Kidney (tissue), 14 donors: ENCODE measurements around the gene SCAF4. TPM values are rescaled to one million over a fixed set of nuclear protein-coding genes. Genes with fewer than 3 reads are reported as not detected.

Experiments used
- DNase-seq, 5 donors: peaks; one replicate each; pipeline ENCODE4 v3.0.0-alpha.2; 2013 to 2020
- FAIRE-seq: peaks from 2 replicates; lab custom pipeline; 2012; peaks lifted over from hg19 to GRCh38; lab: Jason Lieb, UNC
- H3K27ac ChIP-seq, 2 donors: one replicate each; pipeline ENCODE4 v1.7.0; 2013; ENCODE audit warnings: low read depth in 2 of 2, low read length in 2 of 2, inconsistent platforms in 1 of 2
- H3K27me3 ChIP-seq: one replicate; pipeline ENCODE4 v1.7.1; 2013; ENCODE audit warnings: low read length, inconsistent platforms; ENCODE audit not compliant: control insufficient read depth, insufficient read depth
- H3K36me3 ChIP-seq, 3 donors: one replicate each; pipeline versions ENCODE4 v1.7.0 to v1.7.1; 2013; ENCODE audit warnings: low read length in 3 of 3, control low read depth in 1 of 3, inconsistent platforms in 1 of 3; ENCODE audit not compliant: insufficient read depth in 3 of 3, control insufficient read depth in 2 of 3
- H3K4me1 ChIP-seq, 3 donors: one replicate each; pipeline versions ENCODE4 v1.7.0 to v1.7.1; 2013; ENCODE audit warnings: low read length in 3 of 3, inconsistent platforms in 1 of 3, low read depth in 1 of 3; ENCODE audit not compliant: control insufficient read depth in 2 of 3, insufficient read depth in 2 of 3
- H3K4me3 ChIP-seq, 3 donors: one replicate each; pipeline versions ENCODE4 v1.7.0 to v1.8.1; 2013; ENCODE audit warnings: low read length in 3 of 3, control low read depth in 1 of 3, inconsistent platforms in 1 of 3
- H3K9ac ChIP-seq, 3 donors: one replicate each; pipeline versions ENCODE4 v1.7.0 to v1.7.1; 2013; ENCODE audit warnings: low read length in 3 of 3, control low read depth in 1 of 3, inconsistent platforms in 1 of 3
- H3K9me3 ChIP-seq, 3 donors: one replicate each; pipeline versions ENCODE4 v1.7.0 to v1.7.1; 2013; ENCODE audit warnings: low read length in 3 of 3, control low read depth in 1 of 3, inconsistent platforms in 1 of 3; ENCODE audit not compliant: control insufficient read depth in 2 of 3, insufficient read depth in 1 of 3
- CTCF ChIP-seq: IDR thresholded peaks from 3 replicates; pipeline ENCODE4 v1.5.1; 2012; ENCODE audit warnings: mild to moderate bottlenecking, moderate library complexity, borderline replicate concordance; ENCODE audit not compliant: insufficient read depth; ENCODE audit errors: extremely low read depth
- intact Hi-C: fragments of 100-400 bp; cut with DNase I; formaldehyde crosslinking; loops from one replicate; pipeline ENCODE4 v1.11.1; 2022
- polyA plus RNA-seq: library from polyadenylated mRNA; stranded (reverse); fragments of 350-450 nt; fragmentation: Illumina TruSeq; extraction: RNeasy Lipid Tissue Mini Kit (QIAGEN cat#74804); gene quantifications from one replicate; pipeline ENCODE4 v1.2.3, GENCODE V29; 2014; ENCODE audit warnings: low read depth, low replicate concordance; ENCODE audit not compliant: insufficient read depth
- total RNA-seq: library from RNA; stranded (reverse); fragmentation: NEBNext Ultra II Directional; extraction: Animal tissue kit (Norgen Biotek cat#: 25700); gene quantifications from one replicate; pipeline ENCODE4 v1.2.1, GENCODE V29; 2021
- donor health status: control.
- donor health status: control.
- donor health status: control.
- donor health status: control.
- donor health status: control.
- donor health status: DM: yes; HTN: yes; CAD: no.
- donor health status: Normal renal cell carcinoma (clear cell type).

The SCAF4 gene
- total and polyA plus RNA-seq, 2 donors from 2014 or later, result 7.4 to 30.6 TPM

GRCh38 chr21:31682620-31683019, 49.3 kb downstream of the SCAF4 start:
- TF ChIP-seq CTCF, result no peak
- no peaks in the 10 kb centered on the region for H3K9me3 ChIP-seq
- FAIRE-seq, result no peak
- H3K4me1 ChIP-seq, result peaks cover 0 to 2% (median 0%) of the 10 kb centered on the region in 3 donors
- H3K9ac ChIP-seq, result no peak overlapping the region
- H3K27ac ChIP-seq, result no peak overlapping the region
- DNase-seq, result no peak
- H3K4me3 ChIP-seq, result no peak overlapping the region
- intact Hi-C loops, result no loop called here
- no peaks in the 10 kb centered on the region for H3K27me3 ChIP-seq
- H3K36me3 ChIP-seq, result peaks cover 6 to 24% (median 15%) of the 10 kb centered on the region in 3 donors

GRCh38 chr21:31678478-31678877, 53.4 kb downstream of the SCAF4 start:
- Histone ChIP-seq H3K4me3 (no peak overlapping the region), H3K4me1 (no peaks in the 10 kb centered on the region), H3K36me3 (peaks cover 1 to 6% (median 6%) of the 10 kb centered on the region in 3 donors), H3K9ac (no peak overlapping the region), H3K27me3 (no peaks in the 10 kb centered on the region), H3K9me3 (no peaks in the 10 kb centered on the region), H3K27ac (no peak overlapping the region)
- intact Hi-C loops, result no loop called here
- no peak for FAIRE-seq
- no peak for DNase-seq
- no peak for TF ChIP-seq CTCF

GRCh38 chr21:31677047-31677446, 54.9 kb downstream of the SCAF4 start:
- no peak for TF ChIP-seq CTCF
- Histone ChIP-seq H3K4me3 (no peak overlapping the region), H3K9me3 (no peaks in the 10 kb centered on the region), H3K36me3 (peaks cover 0 to 2% (median 0%) of the 10 kb centered on the region in 3 donors), H3K27me3 (no peaks in the 10 kb centered on the region), H3K4me1 (no peaks in the 10 kb centered on the region), H3K27ac (no peak overlapping the region), H3K9ac (no peak overlapping the region)
- no peak for DNase-seq
- no peak for FAIRE-seq
- intact Hi-C loops, result no loop called here

GRCh38 chr21:31675960-31676359, 56.0 kb downstream of the SCAF4 start:
- DNase-seq (no peak), FAIRE-seq (no peak)
- no peak overlapping the region for H3K4me3 ChIP-seq
- no peak overlapping the region for H3K27ac ChIP-seq
- intact Hi-C loops, result no loop called here
- no peak overlapping the region for H3K9ac ChIP-seq
- H3K27me3 ChIP-seq, result no peaks in the 10 kb centered on the region
- no peak for TF ChIP-seq CTCF
- no peaks in the 10 kb centered on the region for H3K4me1 ChIP-seq
- peaks cover 0 to 6% (median 2%) of the 10 kb centered on the region in 3 donors for H3K36me3 ChIP-seq
- H3K9me3 ChIP-seq, result no peaks in the 10 kb centered on the region
